Cardiac atrium fibroblast (primary cell): ENCODE measurements around the gene SGSH. TPM values are rescaled to one million over a fixed set of nuclear protein-coding genes. Genes with fewer than 3 reads are reported as not detected.

Source experiments
- total RNA-seq: library from RNA; depleted of rRNA; stranded (reverse); fragments of >200 nt; gene quantifications from 2 replicates; pipeline ENCODE4 v1.2.3, GENCODE V29; 2015

Gene SGSH
- 10.3 and 21.7 TPM in 2 replicates for total RNA-seq

DNA sequence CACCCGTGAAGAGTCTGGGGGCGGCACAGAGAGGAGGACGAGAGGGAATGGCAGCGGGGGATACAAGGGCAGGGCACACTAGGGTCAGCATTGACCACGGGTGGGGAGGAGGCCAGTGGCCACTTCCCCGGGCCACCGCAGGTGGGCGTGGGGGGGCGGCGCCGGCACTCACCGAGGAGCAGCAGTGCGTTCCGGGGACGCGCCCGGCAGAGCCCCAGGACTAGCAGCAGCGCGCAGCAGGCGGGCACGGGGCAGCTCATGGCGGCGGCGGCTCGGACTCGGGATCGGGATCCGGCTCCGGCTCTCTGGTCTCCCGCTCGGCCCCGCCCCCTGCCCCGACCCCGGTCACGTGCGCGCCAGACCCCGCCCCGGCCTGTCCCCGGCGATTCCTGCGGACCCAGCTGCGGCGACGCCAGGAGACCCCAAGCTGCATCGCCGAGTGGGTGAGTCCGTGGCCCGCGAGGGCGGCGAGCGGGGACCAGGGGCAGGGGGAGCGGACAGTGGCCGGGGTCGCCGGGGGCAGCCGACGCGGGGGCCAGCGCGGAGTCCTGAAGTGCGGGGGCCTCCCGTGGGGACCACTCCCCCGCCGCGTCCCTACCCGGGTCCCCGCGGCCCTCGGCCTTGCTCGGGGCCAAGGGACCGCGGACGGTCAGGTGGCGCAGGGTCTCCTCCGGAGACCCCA, at the start of gene SGSH, which contains the start of gene SLC26A11:
Gene SGSH (minus strand): TSS at position 280 of the 682 bp plus-strand sequence. CDS start 20 bp downstream, at position 260.
Gene SLC26A11 (plus strand): TSS at position 374 of the 682 bp plus-strand sequence. CDS start 1,134 bp downstream, outside the sequence.

DNA sequence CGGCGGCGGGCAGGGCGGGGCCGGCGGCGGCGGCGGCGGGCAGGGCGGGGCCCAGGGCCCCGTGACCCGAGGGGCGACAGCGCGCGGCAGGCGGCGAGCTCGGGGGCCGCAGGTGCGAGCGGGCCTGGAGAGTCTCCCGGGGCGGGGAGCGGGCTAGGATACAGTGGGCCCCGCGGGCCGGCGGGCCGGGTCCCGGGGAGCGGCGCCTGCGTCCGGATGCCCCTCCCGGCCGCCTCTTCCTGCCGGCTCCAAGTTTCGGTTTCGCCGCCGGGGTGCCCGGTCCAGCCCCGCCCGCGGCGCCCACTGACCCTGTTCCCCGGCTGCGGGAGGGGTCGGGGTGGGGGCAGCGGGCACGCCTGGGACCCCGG, 40.6 kb upstream of the SGSH start, which contains the start of gene RNF213:
Gene RNF213 (plus strand): TSS at position 62 of the 368 bp plus-strand sequence. CDS start 2,830 bp downstream, outside the sequence.

DNA sequence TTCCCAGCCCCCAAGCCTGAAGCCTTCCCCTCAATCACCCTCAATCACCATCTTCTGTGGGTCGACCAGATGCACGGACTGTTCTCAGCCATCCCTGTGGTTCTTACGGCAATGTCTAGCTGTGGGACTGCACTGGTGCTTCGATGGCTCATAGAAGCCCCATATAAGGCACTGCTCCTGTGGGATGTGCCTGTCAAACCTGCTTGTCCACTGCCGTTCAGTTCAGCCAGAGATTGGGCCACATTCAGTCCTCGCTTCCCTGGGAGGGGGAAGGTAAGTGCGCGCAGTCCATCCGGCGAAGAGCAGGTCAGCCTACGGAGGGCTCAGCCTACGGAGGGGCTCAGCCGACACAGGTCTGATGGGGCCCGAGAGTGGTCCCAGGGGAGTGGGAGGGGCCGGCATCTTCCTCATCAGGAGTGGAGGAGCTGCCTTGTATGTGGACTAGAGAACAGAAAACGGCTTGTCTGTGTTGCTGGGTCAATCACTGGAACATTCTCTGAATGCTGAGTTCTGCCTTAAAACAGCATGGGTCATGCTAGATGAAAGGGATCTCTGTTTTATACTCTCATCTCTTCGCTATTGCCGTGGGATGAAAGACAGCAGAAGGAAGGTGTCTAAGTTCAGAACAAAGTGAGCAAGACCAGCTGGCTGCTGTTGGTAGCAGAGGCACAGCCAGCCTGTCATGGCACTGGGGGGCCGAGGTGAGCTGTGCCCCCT, 50.2 kb downstream of the SGSH start, which contains the start of gene CARD14:
Gene CARD14 (plus strand): TSS at position 247 of the 717 bp plus-strand sequence. CDS start 11,409 bp downstream, outside the sequence.

Other genes starting within 250 kb of the SGSH start
- gene TBC1D16, start 184.5 kb downstream of the SGSH start, total RNA-seq = 39.9 and 44.1 TPM in 2 replicates
- gene CCDC40, start 183.7 kb downstream of the SGSH start, total RNA-seq = 0.18 and 1.5 TPM in 2 replicates
- gene GAA, start 118.8 kb downstream of the SGSH start, total RNA-seq = 83.4 and 90.3 TPM in 2 replicates
- gene EIF4A3, start 73.2 kb downstream of the SGSH start, total RNA-seq = 78.2 and 85.5 TPM in 2 replicates
- gene CARD14, start 50.3 kb downstream of the SGSH start, total RNA-seq = not detected in 2 replicates
- 10.7 and 14.4 TPM in 2 replicates for gene SLC26A11, start 94 bp upstream of the SGSH start, total RNA-seq
- gene RNF213, start 40.5 kb upstream of the SGSH start, total RNA-seq = 28.7 and 40.7 TPM in 2 replicates
- 19.4 and 32.9 TPM in 2 replicates for gene ENDOV, start 194.8 kb upstream of the SGSH start, total RNA-seq